Measurements from ENCODE around the gene CD207. TPM values are rescaled to one million over a fixed set of nuclear protein-coding genes. Genes with fewer than 3 reads are reported as not detected.
"Not testable (repeated sequence)": the region's sequence is repeated elsewhere in the genome, so short reads cannot be mapped to it uniquely, and the experiment has no call there.

CD207 gene
- total RNA-seq (under 1 TPM; 0.11 to 0.86 TPM), polyA plus RNA-seq (1 to 10 TPM in 1 of 2 donors, under 1 TPM in 1; 0.06 to 1.8 TPM)
- long read RNA-seq, donor 1, result 0 reads
- long read RNA-seq, donor 2, result 0 reads
- long read RNA-seq, donor 3, result 0 reads
- long read RNA-seq, donor 4, result 0 reads
- long read RNA-seq, donor 5, result 0 reads

GRCh38 chr2:70835643-70836042 lies at the start of gene CD207:
TSS of gene CD207 (minus strand) at chr2:70835816. CDS start at chr2:70835776, 40 bp downstream.
- TF ChIP-seq CTCF (IDR thresholded peaks at IDR 0.05; ENCODE audit: control extremely low read depth, extremely low read depth), result no peak
- Histone ChIP-seq H3K27ac (ENCODE audit: low read depth in 1 of 2, low read length in 1 of 2) (no peak within 1 kb of the TSS), H3K4me1 (ENCODE audit: control insufficient read depth in 5 of 5, insufficient read depth in 5 of 5, low read length in 5 of 5) (peaks cover 0 to 2% (median 0%) of the 10 kb centered on the region in 5 donors), H3K36me3 (ENCODE audit: control insufficient read depth in 4 of 4, insufficient read depth in 4 of 4, low read length in 4 of 4) (no peaks in the 10 kb centered on the region), H3K9me3 (ENCODE audit: control insufficient read depth in 4 of 4, insufficient read depth in 3 of 4, low read length in 3 of 4) (no peaks in the 10 kb centered on the region), H3K27me3 (ENCODE audit: control insufficient read depth in 3 of 3, insufficient read depth in 3 of 3, low read length in 2 of 3) (peaks cover 0 to 9% (median 0%) of the 10 kb centered on the region in 3 donors), H3K9ac (ENCODE audit: insufficient read depth in 1 of 2, low read length in 2 of 2) (no peak within 1 kb of the TSS), H3K4me3 (no peak within 1 kb of the TSS)
- no peak for ATAC-seq (ENCODE audit: insufficient read depth, low FRiP score)
- no peak for DNase-seq
- WGBS, 2 donors, result 81 to 86% methylated on average over 4 of the region's 4 CpGs

GRCh38 chr2:70878543-70878942 lies 42.9 kb upstream of the CD207 start:
- DNase-seq; H3K4me3 ChIP-seq; H3K4me1 ChIP-seq (ENCODE audit: control insufficient read depth in 5 of 5, insufficient read depth in 5 of 5, low read length in 5 of 5); H3K9ac ChIP-seq (ENCODE audit: insufficient read depth in 1 of 2, low read length in 2 of 2); ATAC-seq (ENCODE audit: insufficient read depth, low FRiP score); H3K9me3 ChIP-seq (ENCODE audit: control insufficient read depth in 4 of 4, insufficient read depth in 3 of 4, low read length in 3 of 4); H3K36me3 ChIP-seq (ENCODE audit: control insufficient read depth in 4 of 4, insufficient read depth in 4 of 4, low read length in 4 of 4); H3K27ac ChIP-seq (ENCODE audit: low read depth in 1 of 2, low read length in 1 of 2): not testable (repeated sequence)
- WGBS, 2 donors, result 68 to 70% methylated on average over 3 of the region's 3 CpGs
- H3K27me3 ChIP-seq (ENCODE audit: control insufficient read depth in 3 of 3, insufficient read depth in 3 of 3, low read length in 2 of 3), result peaks cover 0 to 43% (median 24%) of the 10 kb centered on the region in 3 donors

GRCh38 chr2:70876138-70876537 lies 40.5 kb upstream of the CD207 start:
- H3K9ac ChIP-seq (ENCODE audit: insufficient read depth in 1 of 2, low read length in 2 of 2); DNase-seq; H3K4me3 ChIP-seq; H3K27ac ChIP-seq (ENCODE audit: low read depth in 1 of 2, low read length in 1 of 2); ATAC-seq (ENCODE audit: insufficient read depth, low FRiP score); H3K4me1 ChIP-seq (ENCODE audit: control insufficient read depth in 5 of 5, insufficient read depth in 5 of 5, low read length in 5 of 5); H3K36me3 ChIP-seq (ENCODE audit: control insufficient read depth in 4 of 4, insufficient read depth in 4 of 4, low read length in 4 of 4); H3K9me3 ChIP-seq (ENCODE audit: control insufficient read depth in 4 of 4, insufficient read depth in 3 of 4, low read length in 3 of 4): not testable (repeated sequence)
- peaks cover 0 to 47% (median 27%) of the 10 kb centered on the region in 3 donors for H3K27me3 ChIP-seq (ENCODE audit: control insufficient read depth in 3 of 3, insufficient read depth in 3 of 3, low read length in 2 of 3)
- WGBS, 2 donors, result 71 to 87% methylated on average over 9 of the region's 9 CpGs

GRCh38 chr2:70873541-70873940 lies 37.9 kb upstream of the CD207 start:
- H3K36me3 ChIP-seq (ENCODE audit: control insufficient read depth in 4 of 4, insufficient read depth in 4 of 4, low read length in 4 of 4), result no peaks in the 10 kb centered on the region
- no peak for TF ChIP-seq CTCF (IDR thresholded peaks at IDR 0.05; ENCODE audit: control extremely low read depth, extremely low read depth)
- H3K27me3 ChIP-seq (ENCODE audit: control insufficient read depth in 3 of 3, insufficient read depth in 3 of 3, low read length in 2 of 3), result peaks cover 0 to 49% (median 25%) of the 10 kb centered on the region in 3 donors
- H3K9ac ChIP-seq (ENCODE audit: insufficient read depth in 1 of 2, low read length in 2 of 2), result no peak overlapping the region
- ATAC-seq (ENCODE audit: insufficient read depth, low FRiP score), result no peak
- WGBS, 2 donors, result 59 to 60% methylated on average over 4 of the region's 4 CpGs
- peaks cover 0 to 7% (median 0%) of the 10 kb centered on the region in 5 donors for H3K4me1 ChIP-seq (ENCODE audit: control insufficient read depth in 5 of 5, insufficient read depth in 5 of 5, low read length in 5 of 5)
- no peak for DNase-seq
- no peak overlapping the region for H3K27ac ChIP-seq (ENCODE audit: low read depth in 1 of 2, low read length in 1 of 2)
- H3K4me3 ChIP-seq, result no peak overlapping the region
- H3K9me3 ChIP-seq (ENCODE audit: control insufficient read depth in 4 of 4, insufficient read depth in 3 of 4, low read length in 3 of 4), result peaks cover 0 to 7% (median 0%) of the 10 kb centered on the region in 4 donors

All from lung (tissue), 16 donors.